Right lobe of liver (tissue), 4 donors: ENCODE measurements around the gene IFT52.

Experiments
- POLR2A ChIP-seq: fragments of 450-650 bp; IDR thresholded peaks from one replicate; pipeline ENCODE4 v1.6.1; 2017; ENCODE audit warnings: antibody characterized with exemption, mild to moderate bottlenecking
- TF ChIP-seq, protein P1 (sequence below), 4 donors: fragments of 200-600 bp in 3 of 4; fragments of 450-650 bp in 1 of 4; IDR thresholded peaks; one replicate each; pipeline versions ENCODE4 v1.5.1 to v1.8.0; 2016 to 2022; ENCODE audit warnings: antibody characterized with exemption in 4 of 4, mild to moderate bottlenecking in 2 of 4
- donor health status: DM: no; HTN: no; CAD: no.
- donor health status: DM: no; HTN: no; CAD: no.
- donor health status: DM: no; HTN: yes; CAD: no.

DNA sequence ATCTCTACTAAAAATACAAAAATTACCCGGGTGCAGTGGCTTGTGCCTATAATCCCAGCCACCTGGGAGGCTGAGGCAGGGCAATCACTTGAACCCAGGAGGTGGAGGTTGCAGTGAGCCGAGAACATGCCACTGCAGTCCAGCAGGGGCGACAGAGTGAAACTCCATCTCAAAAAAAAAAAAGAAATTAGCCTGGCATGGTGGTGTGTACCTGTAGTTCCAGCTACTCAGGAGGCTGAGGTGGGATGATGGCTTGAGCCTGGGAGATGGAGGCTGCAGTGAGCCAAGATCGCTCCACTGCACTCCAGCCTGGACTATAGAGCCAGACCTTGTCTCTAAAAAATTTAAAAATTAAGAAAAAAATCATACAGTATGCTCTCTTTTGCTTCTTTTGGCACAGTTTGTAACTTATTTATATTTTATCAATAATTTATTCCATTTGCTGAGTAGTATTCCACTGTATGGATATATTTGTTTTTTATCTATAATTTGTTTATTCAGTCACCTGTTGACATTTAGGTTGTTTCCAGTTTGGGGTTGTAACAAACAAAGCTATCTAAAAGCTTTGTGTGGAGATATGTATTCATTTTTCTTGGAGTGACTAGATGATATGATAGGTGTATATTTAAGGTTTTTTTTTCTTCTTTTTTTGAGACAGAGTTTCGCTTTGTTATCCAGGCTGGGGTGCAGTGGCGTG lies 68.1 kb downstream of the IFT52 start:
- TF ChIP-seq, protein P1, sequence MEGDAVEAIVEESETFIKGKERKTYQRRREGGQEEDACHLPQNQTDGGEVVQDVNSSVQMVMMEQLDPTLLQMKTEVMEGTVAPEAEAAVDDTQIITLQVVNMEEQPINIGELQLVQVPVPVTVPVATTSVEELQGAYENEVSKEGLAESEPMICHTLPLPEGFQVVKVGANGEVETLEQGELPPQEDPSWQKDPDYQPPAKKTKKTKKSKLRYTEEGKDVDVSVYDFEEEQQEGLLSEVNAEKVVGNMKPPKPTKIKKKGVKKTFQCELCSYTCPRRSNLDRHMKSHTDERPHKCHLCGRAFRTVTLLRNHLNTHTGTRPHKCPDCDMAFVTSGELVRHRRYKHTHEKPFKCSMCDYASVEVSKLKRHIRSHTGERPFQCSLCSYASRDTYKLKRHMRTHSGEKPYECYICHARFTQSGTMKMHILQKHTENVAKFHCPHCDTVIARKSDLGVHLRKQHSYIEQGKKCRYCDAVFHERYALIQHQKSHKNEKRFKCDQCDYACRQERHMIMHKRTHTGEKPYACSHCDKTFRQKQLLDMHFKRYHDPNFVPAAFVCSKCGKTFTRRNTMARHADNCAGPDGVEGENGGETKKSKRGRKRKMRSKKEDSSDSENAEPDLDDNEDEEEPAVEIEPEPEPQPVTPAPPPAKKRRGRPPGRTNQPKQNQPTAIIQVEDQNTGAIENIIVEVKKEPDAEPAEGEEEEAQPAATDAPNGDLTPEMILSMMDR (IDR thresholded peaks at IDR 0.05), result no peak
- no peak for TF ChIP-seq POLR2A
